ENCODE measurements around the gene DFFB. TPM values are rescaled to one million over a fixed set of nuclear protein-coding genes. Genes with fewer than 3 reads are reported as not detected.

The DFFB gene
- total and polyA plus RNA-seq, 4 donors, result 5.1 to 12.1 (median 5.8) TPM

DNA sequence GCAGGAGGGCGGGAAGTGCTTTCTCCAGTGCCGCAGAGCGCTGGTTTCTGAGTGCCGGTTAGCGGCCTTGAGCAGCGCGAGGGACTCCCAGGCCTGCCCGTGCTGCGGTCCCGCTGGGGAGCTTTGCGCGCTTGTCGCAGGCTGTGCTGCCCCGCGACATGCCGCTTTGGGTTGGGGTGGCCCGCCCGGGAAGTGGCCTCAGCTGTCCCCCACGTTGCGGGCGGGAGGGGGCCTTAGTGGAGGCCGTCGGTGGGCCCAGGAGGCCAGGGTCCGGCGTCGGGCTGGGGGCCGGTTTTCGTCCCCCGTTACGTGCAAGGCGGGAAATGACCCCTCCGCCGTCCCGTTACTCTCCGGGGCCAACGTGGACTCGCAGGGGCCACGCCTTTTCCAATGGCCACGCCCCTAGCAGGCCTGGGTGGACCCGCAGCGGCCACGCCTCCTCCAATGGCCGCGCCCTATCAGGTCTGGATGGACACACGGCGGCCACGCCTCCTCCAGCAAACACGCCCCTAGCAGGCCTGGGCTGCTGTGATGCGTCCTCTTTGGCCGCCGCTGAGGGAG lies 43.8 kb downstream of the DFFB start:
- TF ChIP-seq, protein P1, sequence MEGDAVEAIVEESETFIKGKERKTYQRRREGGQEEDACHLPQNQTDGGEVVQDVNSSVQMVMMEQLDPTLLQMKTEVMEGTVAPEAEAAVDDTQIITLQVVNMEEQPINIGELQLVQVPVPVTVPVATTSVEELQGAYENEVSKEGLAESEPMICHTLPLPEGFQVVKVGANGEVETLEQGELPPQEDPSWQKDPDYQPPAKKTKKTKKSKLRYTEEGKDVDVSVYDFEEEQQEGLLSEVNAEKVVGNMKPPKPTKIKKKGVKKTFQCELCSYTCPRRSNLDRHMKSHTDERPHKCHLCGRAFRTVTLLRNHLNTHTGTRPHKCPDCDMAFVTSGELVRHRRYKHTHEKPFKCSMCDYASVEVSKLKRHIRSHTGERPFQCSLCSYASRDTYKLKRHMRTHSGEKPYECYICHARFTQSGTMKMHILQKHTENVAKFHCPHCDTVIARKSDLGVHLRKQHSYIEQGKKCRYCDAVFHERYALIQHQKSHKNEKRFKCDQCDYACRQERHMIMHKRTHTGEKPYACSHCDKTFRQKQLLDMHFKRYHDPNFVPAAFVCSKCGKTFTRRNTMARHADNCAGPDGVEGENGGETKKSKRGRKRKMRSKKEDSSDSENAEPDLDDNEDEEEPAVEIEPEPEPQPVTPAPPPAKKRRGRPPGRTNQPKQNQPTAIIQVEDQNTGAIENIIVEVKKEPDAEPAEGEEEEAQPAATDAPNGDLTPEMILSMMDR (IDR thresholded peaks at IDR 0.05; ENCODE audit: control extremely low read depth, extremely low read depth), result no peak
- peaks cover 0 to 4% (median 2%) of the 10 kb centered on the region in 4 donors for H3K9me3 ChIP-seq (ENCODE audit: control insufficient read depth in 4 of 4, insufficient read depth in 3 of 4, low read length in 3 of 4)
- H3K27ac ChIP-seq (ENCODE audit: low read depth in 1 of 2, low read length in 1 of 2), result peak overlapping the region; percentile 95 to 99
- DNase-seq (peak; percentile 97 to 98 (median 97)), ATAC-seq (ENCODE audit: insufficient read depth, low FRiP score) (peak; percentile 91)
- no peaks in the 10 kb centered on the region for H3K27me3 ChIP-seq (ENCODE audit: control insufficient read depth in 3 of 3, insufficient read depth in 3 of 3, low read length in 2 of 3)
- 0 to 1% methylated on average over 51 of the region's 51 CpGs for WGBS, 2 donors
- peaks cover 0 to 4% (median 0%) of the 10 kb centered on the region in 4 donors for H3K36me3 ChIP-seq (ENCODE audit: control insufficient read depth in 4 of 4, insufficient read depth in 4 of 4, low read length in 4 of 4)
- H3K9ac ChIP-seq (ENCODE audit: insufficient read depth in 1 of 2, low read length in 2 of 2), result no peak overlapping the region
- peak overlapping the region; percentile 71 for H3K4me3 ChIP-seq
- H3K4me1 ChIP-seq (ENCODE audit: control insufficient read depth in 5 of 5, insufficient read depth in 5 of 5, low read length in 5 of 5), result peaks cover 0 to 4% (median 0%) of the 10 kb centered on the region in 5 donors

DNA sequence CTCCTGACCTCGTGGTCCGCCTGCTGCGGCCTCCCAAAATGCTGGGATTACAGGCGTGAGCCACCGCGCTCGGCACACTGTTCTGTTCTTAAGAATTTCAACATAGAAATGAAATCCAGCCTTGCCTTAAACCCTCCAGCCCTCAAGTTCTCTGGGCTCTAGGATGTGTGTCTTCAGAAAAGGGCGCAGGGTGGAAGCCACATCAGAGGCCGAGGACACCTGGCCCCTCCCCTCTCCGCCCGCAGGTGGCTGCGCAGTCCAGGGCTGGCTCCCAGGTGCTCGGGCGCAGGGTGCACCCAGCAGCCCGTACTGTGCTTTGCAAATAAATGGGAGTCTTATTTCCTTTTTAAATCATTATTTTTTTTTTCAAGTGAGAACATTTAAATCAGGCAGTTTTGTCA lies 44.8 kb downstream of the DFFB start:
- Histone ChIP-seq H3K4me1 (ENCODE audit: control insufficient read depth in 5 of 5, insufficient read depth in 5 of 5, low read length in 5 of 5) (peaks cover 0 to 4% (median 0%) of the 10 kb centered on the region in 5 donors), H3K27ac (ENCODE audit: low read depth in 1 of 2, low read length in 1 of 2) (no peak overlapping the region), H3K4me3 (no peak overlapping the region), H3K36me3 (ENCODE audit: control insufficient read depth in 4 of 4, insufficient read depth in 4 of 4, low read length in 4 of 4) (peaks cover 0 to 3% (median 0%) of the 10 kb centered on the region in 4 donors), H3K27me3 (ENCODE audit: control insufficient read depth in 3 of 3, insufficient read depth in 3 of 3, low read length in 2 of 3) (no peaks in the 10 kb centered on the region), H3K9ac (ENCODE audit: insufficient read depth in 1 of 2, low read length in 2 of 2) (no peak overlapping the region), H3K9me3 (ENCODE audit: control insufficient read depth in 4 of 4, insufficient read depth in 3 of 4, low read length in 3 of 4) (peaks cover 0 to 4% (median 2%) of the 10 kb centered on the region in 4 donors)
- WGBS, 2 donors, result 94 to 96% methylated on average over 15 of the region's 15 CpGs
- ATAC-seq (ENCODE audit: insufficient read depth, low FRiP score) (no peak), DNase-seq (no peak)
- TF ChIP-seq, protein P1 (IDR thresholded peaks at IDR 0.05; ENCODE audit: control extremely low read depth, extremely low read depth), result no peak

DNA sequence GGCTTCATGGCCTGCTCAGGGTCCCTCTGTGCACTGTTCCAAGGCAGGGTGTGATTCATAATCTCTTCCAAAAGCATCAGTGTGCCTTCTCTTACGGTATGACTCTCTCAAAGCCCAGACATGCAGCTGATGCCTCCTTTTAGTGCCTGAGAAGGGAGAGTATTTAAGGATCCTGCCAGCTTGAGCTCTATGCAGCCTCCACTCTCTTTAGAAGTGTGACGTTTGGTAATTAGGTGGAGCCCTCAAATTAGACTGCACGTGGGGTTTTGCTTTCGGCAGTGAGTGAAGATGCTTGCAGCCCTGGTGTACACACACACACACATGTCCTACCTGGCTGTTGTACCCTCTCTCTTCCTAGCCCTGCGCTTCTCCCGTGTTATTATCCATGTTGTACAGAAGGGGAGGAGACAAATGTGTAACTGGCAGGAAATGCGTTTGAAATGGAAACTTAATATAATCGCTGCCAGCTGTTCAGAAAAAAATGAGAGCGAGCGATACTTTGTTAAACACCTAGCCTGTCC lies 45.4 kb downstream of the DFFB start:
- Histone ChIP-seq H3K4me1 (ENCODE audit: control insufficient read depth in 5 of 5, insufficient read depth in 5 of 5, low read length in 5 of 5) (peaks cover 0 to 4% (median 0%) of the 10 kb centered on the region in 5 donors), H3K9ac (ENCODE audit: insufficient read depth in 1 of 2, low read length in 2 of 2) (no peak overlapping the region), H3K36me3 (ENCODE audit: control insufficient read depth in 4 of 4, insufficient read depth in 4 of 4, low read length in 4 of 4) (peaks cover 0 to 3% (median 0%) of the 10 kb centered on the region in 4 donors), H3K27ac (ENCODE audit: low read depth in 1 of 2, low read length in 1 of 2) (no peak overlapping the region), H3K27me3 (ENCODE audit: control insufficient read depth in 3 of 3, insufficient read depth in 3 of 3, low read length in 2 of 3) (no peaks in the 10 kb centered on the region), H3K9me3 (ENCODE audit: control insufficient read depth in 4 of 4, insufficient read depth in 3 of 4, low read length in 3 of 4) (peaks cover 0 to 4% (median 2%) of the 10 kb centered on the region in 4 donors), H3K4me3 (no peak overlapping the region)
- ATAC-seq (ENCODE audit: insufficient read depth, low FRiP score) (no peak), DNase-seq (no peak)
- 77 to 79% methylated on average over 10 of the region's 10 CpGs for WGBS, 2 donors
- TF ChIP-seq, protein P1 (IDR thresholded peaks at IDR 0.05; ENCODE audit: control extremely low read depth, extremely low read depth), result no peak

Data from lung (tissue), 12 donors.